Gastrocnemius medialis (tissue), 4 donors: ENCODE data around the gene TNFRSF12A.

Experiments
- POLR2A ChIP-seq, 2 donors: fragments of 450-650 bp; IDR thresholded peaks; one replicate each; pipeline ENCODE4 v1.6.1; 2017; ENCODE audit warnings: antibody characterized with exemption in 2 of 2, mild to moderate bottlenecking in 2 of 2, moderate library complexity in 2 of 2
- TF ChIP-seq, protein P1 (sequence below), 5 experiments: fragments of 450-650 bp in 3 of 5; fragments of 200-600 bp in 2 of 5; sonication (generic) in 2 of 5; IDR thresholded peaks in 4 of 5; conservative IDR thresholded peaks in 1 of 5; 1 replicate in 4 of 5; 2 replicates in 1 of 5; pipeline ENCODE4 v1.5.1; 2016 to 2019; ENCODE audit warnings: antibody characterized with exemption in 5 of 5, mild to moderate bottlenecking in 3 of 5, moderate library complexity in 3 of 5

DNA sequence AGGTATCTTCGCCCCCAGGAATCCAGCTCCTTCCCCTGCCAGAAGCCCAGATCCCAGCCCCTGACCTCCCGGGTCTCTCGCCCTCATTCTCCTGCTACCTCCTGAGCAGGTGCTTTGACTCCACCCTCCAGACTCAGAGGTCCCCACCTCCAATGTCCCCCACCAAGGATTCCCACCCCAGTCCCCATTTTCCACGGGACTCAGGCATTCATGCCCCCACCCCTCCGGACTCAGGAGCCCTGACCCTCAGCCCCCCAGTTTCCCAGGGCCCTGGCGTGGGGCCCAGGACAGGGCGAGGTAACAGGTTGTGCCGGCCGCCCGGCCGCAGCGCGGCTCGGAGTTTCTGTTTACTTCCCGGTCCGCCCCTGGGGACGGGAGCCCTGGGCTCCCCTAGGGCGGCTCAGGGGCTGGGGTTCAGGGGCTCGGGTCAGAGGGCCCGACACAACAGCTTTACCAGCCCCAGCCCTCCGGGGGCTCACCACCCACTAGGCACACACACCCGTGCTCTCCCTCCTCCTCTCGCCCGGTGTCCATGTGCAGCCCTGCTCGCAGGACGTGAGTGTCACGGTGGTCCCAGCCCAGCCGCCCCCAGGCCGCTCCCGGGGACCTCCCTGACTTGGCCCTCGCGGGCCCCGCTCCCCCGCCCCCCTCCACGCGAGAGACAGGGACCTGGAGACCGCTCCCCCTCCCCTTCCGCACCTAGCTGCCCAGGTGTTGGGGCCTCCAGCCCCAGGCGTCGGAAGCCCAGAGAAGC lies 16.0 kb downstream of the TNFRSF12A start:
- TF ChIP-seq, protein P1, sequence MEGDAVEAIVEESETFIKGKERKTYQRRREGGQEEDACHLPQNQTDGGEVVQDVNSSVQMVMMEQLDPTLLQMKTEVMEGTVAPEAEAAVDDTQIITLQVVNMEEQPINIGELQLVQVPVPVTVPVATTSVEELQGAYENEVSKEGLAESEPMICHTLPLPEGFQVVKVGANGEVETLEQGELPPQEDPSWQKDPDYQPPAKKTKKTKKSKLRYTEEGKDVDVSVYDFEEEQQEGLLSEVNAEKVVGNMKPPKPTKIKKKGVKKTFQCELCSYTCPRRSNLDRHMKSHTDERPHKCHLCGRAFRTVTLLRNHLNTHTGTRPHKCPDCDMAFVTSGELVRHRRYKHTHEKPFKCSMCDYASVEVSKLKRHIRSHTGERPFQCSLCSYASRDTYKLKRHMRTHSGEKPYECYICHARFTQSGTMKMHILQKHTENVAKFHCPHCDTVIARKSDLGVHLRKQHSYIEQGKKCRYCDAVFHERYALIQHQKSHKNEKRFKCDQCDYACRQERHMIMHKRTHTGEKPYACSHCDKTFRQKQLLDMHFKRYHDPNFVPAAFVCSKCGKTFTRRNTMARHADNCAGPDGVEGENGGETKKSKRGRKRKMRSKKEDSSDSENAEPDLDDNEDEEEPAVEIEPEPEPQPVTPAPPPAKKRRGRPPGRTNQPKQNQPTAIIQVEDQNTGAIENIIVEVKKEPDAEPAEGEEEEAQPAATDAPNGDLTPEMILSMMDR (IDR thresholded peaks at IDR 0.05 in 4 of 5, conservative IDR thresholded peaks at IDR 0.05 in 1 of 5): no peak
- TF ChIP-seq POLR2A (IDR thresholded peaks at IDR 0.05): no peak
